ENCODE results near the gene RPL39. TPM values are rescaled to one million over a fixed set of nuclear protein-coding genes. Genes with fewer than 3 reads are reported as not detected.
A peak's percentile ranks its signal among the peaks of the same experiment; 100 is the strongest.

Gene RPL39
- total and polyA plus RNA-seq, 2 experiments from 2014 or later = 2,910 to 2,912 TPM

DNA sequence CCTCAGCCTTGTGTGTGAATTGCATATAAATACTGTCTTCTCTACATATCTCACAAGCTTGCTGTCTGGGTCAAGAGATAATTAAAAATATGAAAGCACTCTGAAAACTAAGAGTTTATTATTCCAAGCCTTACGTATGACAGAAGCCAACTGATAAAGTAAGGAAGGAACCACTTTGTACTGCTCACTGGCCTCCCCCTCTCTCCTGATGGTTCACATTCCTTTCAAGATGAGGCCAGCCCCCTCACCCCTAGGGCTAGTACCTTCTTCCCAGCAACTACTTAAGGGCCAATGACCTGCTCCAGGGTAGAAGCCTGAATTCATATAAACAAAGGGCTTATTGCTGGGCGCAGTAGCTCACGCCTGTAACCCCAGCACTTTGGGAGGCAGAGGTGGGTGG lies 38.4 kb downstream of the RPL39 start:
- no peaks in the 10 kb centered on the region for H3K9me3 Mint-ChIP-seq
- H3K4me2 ChIP-seq = no peak overlapping the region
- no peaks in the 10 kb centered on the region for H3K79me2 ChIP-seq (replicated peaks; ENCODE audit: insufficient read depth)
- ATAC-seq = peak; percentile 17; the same call in 2 of the 3 replicates
- no peak overlapping the region for H3K4me3 Mint-ChIP-seq
- no peak overlapping the region for H3K27ac Mint-ChIP-seq
- no peaks in the 10 kb centered on the region for H3K36me3 ChIP-seq (ENCODE audit: insufficient read depth)
- no peaks in the 10 kb centered on the region for H4K20me1 ChIP-seq (replicated peaks; ENCODE audit: insufficient read depth)
- peaks cover 8% of the 10 kb centered on the region for H3K27me3 Mint-ChIP-seq (ENCODE audit: insufficient read depth, low read depth, poor library complexity)
- no peaks in the 10 kb centered on the region; the same call in 2 of the 3 replicates for H3K36me3 Mint-ChIP-seq (ENCODE audit: low read depth)
- H3K9me2 ChIP-seq (ENCODE audit: insufficient read depth) = no peaks in the 10 kb centered on the region
- H3K4me1 Mint-ChIP-seq = peaks cover 28% of the 10 kb centered on the region
- no peaks in the 10 kb centered on the region for H3K27me3 ChIP-seq (ENCODE audit: insufficient read depth)
- H3K4me3 ChIP-seq = no peak overlapping the region
- no peak for TF ChIP-seq POLR2AphosphoS5 (IDR thresholded peaks at IDR 0.05; ENCODE audit: low read depth)
- no peak for TF ChIP-seq JUNB (IDR thresholded peaks at IDR 0.05; ENCODE audit: unreplicated experiment)
- TF ChIP-seq EZH2 (IDR thresholded peaks at IDR 0.05; ENCODE audit: low read depth, unreplicated experiment) = no peak
- TF ChIP-seq, protein P1, sequence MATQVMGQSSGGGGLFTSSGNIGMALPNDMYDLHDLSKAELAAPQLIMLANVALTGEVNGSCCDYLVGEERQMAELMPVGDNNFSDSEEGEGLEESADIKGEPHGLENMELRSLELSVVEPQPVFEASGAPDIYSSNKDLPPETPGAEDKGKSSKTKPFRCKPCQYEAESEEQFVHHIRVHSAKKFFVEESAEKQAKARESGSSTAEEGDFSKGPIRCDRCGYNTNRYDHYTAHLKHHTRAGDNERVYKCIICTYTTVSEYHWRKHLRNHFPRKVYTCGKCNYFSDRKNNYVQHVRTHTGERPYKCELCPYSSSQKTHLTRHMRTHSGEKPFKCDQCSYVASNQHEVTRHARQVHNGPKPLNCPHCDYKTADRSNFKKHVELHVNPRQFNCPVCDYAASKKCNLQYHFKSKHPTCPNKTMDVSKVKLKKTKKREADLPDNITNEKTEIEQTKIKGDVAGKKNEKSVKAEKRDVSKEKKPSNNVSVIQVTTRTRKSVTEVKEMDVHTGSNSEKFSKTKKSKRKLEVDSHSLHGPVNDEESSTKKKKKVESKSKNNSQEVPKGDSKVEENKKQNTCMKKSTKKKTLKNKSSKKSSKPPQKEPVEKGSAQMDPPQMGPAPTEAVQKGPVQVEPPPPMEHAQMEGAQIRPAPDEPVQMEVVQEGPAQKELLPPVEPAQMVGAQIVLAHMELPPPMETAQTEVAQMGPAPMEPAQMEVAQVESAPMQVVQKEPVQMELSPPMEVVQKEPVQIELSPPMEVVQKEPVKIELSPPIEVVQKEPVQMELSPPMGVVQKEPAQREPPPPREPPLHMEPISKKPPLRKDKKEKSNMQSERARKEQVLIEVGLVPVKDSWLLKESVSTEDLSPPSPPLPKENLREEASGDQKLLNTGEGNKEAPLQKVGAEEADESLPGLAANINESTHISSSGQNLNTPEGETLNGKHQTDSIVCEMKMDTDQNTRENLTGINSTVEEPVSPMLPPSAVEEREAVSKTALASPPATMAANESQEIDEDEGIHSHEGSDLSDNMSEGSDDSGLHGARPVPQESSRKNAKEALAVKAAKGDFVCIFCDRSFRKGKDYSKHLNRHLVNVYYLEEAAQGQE (IDR thresholded peaks at IDR 0.05; ENCODE audit: unreplicated experiment) = no peak
- no peak for TF ChIP-seq CREB1 (CRISPR knock-in tag; IDR thresholded peaks at IDR 0.05; ENCODE audit: low read depth)
- no peak for TF ChIP-seq STAT1 (IDR thresholded peaks at IDR 0.05; ENCODE audit: unreplicated experiment)
- no peak for TF ChIP-seq NANOG (IDR thresholded peaks at IDR 0.05; ENCODE audit: borderline replicate concordance)
- TF ChIP-seq, protein P2, sequence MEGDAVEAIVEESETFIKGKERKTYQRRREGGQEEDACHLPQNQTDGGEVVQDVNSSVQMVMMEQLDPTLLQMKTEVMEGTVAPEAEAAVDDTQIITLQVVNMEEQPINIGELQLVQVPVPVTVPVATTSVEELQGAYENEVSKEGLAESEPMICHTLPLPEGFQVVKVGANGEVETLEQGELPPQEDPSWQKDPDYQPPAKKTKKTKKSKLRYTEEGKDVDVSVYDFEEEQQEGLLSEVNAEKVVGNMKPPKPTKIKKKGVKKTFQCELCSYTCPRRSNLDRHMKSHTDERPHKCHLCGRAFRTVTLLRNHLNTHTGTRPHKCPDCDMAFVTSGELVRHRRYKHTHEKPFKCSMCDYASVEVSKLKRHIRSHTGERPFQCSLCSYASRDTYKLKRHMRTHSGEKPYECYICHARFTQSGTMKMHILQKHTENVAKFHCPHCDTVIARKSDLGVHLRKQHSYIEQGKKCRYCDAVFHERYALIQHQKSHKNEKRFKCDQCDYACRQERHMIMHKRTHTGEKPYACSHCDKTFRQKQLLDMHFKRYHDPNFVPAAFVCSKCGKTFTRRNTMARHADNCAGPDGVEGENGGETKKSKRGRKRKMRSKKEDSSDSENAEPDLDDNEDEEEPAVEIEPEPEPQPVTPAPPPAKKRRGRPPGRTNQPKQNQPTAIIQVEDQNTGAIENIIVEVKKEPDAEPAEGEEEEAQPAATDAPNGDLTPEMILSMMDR (conservative IDR thresholded peaks at IDR 0.05; ENCODE audit: low read depth in 2 of 2) = no peak
- no peak for TF ChIP-seq ZNF114 (CRISPR knock-in tag; IDR thresholded peaks at IDR 0.05)
- TF ChIP-seq, protein P3, sequence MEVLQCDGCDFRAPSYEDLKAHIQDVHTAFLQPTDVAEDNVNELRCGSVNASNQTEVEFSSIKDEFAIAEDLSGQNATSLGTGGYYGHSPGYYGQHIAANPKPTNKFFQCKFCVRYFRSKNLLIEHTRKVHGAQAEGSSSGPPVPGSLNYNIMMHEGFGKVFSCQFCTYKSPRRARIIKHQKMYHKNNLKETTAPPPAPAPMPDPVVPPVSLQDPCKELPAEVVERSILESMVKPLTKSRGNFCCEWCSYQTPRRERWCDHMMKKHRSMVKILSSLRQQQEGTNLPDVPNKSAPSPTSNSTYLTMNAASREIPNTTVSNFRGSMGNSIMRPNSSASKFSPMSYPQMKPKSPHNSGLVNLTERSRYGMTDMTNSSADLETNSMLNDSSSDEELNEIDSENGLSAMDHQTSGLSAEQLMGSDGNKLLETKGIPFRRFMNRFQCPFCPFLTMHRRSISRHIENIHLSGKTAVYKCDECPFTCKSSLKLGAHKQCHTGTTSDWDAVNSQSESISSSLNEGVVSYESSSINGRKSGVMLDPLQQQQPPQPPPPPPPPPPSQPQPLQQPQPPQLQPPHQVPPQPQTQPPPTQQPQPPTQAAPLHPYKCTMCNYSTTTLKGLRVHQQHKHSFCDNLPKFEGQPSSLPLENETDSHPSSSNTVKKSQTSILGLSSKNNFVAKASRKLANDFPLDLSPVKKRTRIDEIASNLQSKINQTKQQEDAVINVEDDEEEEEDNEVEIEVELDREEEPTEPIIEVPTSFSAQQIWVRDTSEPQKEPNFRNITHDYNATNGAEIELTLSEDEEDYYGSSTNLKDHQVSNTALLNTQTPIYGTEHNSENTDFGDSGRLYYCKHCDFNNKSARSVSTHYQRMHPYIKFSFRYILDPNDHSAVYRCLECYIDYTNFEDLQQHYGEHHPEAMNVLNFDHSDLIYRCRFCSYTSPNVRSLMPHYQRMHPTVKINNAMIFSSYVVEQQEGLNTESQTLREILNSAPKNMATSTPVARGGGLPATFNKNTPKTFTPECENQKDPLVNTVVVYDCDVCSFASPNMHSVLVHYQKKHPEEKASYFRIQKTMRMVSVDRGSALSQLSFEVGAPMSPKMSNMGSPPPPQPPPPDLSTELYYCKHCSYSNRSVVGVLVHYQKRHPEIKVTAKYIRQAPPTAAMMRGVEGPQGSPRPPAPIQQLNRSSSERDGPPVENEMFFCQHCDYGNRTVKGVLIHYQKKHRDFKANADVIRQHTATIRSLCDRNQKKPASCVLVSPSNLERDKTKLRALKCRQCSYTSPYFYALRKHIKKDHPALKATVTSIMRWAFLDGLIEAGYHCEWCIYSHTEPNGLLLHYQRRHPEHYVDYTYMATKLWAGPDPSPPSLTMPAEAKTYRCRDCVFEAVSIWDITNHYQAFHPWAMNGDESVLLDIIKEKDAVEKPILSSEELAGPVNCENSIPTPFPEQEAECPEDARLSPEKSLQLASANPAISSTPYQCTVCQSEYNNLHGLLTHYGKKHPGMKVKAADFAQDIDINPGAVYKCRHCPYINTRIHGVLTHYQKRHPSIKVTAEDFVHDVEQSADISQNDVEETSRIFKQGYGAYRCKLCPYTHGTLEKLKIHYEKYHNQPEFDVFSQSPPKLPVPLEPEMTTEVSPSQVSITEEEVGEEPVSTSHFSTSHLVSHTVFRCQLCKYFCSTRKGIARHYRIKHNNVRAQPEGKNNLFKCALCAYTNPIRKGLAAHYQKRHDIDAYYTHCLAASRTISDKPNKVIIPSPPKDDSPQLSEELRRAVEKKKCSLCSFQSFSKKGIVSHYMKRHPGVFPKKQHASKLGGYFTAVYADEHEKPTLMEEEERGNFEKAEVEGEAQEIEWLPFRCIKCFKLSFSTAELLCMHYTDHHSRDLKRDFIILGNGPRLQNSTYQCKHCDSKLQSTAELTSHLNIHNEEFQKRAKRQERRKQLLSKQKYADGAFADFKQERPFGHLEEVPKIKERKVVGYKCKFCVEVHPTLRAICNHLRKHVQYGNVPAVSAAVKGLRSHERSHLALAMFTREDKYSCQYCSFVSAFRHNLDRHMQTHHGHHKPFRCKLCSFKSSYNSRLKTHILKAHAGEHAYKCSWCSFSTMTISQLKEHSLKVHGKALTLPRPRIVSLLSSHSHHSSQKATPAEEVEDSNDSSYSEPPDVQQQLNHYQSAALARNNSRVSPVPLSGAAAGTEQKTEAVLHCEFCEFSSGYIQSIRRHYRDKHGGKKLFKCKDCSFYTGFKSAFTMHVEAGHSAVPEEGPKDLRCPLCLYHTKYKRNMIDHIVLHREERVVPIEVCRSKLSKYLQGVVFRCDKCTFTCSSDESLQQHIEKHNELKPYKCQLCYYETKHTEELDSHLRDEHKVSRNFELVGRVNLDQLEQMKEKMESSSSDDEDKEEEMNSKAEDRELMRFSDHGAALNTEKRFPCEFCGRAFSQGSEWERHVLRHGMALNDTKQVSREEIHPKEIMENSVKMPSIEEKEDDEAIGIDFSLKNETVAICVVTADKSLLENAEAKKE (CRISPR knock-in tag; IDR thresholded peaks at IDR 0.05) = no peak
- no peak for TF ChIP-seq EZH2phosphoT487 (IDR thresholded peaks at IDR 0.05; ENCODE audit: unreplicated experiment)
- no peak for TF ChIP-seq ZNF331 (CRISPR knock-in tag; IDR thresholded peaks at IDR 0.05; ENCODE audit: low read depth)
- TF ChIP-seq, protein P4, sequence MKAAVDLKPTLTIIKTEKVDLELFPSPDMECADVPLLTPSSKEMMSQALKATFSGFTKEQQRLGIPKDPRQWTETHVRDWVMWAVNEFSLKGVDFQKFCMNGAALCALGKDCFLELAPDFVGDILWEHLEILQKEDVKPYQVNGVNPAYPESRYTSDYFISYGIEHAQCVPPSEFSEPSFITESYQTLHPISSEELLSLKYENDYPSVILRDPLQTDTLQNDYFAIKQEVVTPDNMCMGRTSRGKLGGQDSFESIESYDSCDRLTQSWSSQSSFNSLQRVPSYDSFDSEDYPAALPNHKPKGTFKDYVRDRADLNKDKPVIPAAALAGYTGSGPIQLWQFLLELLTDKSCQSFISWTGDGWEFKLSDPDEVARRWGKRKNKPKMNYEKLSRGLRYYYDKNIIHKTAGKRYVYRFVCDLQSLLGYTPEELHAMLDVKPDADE (IDR thresholded peaks at IDR 0.05) = no peak
- no peak overlapping the region for H2AFZ ChIP-seq
- no peak overlapping the region for H3K27ac ChIP-seq (ENCODE audit: low read depth)
- peaks cover 22% of the 10 kb centered on the region for H3K4me1 ChIP-seq (ENCODE audit: insufficient read depth)
- DNase-seq (ENCODE audit: low spot score) = peak; percentile 52
- 0 out of 2 replicates have a peak, but pooled peaks cover 3% of the 10 kb centered on the region for H3F3A ChIP-seq (replicated peaks; ENCODE audit: low read depth)
